ENCODE data around the gene RASSF10.

GRCh38 chr11:13051257-13051656 is 42.1 kb downstream of the RASSF10 start:
- TF ChIP-seq EP300 (IDR thresholded peaks at IDR 0.05; ENCODE audit: borderline replicate concordance) (no peak), RAD21 (IDR thresholded peaks at IDR 0.05; ENCODE audit: low read depth) (no peak)
